ENCODE results near the gene CLIC5. TPM values are rescaled to one million over a fixed set of nuclear protein-coding genes. Genes with fewer than 3 reads are reported as not detected.

The CLIC5 gene
- total RNA-seq, 2 experiments from 2014 or later = 0.03 to 0.08 TPM

GRCh38 chr6:45952168-45952529 is 63.5 kb downstream of the CLIC5 start:
- CTCF ChIA-PET (ENCODE audit: unreplicated experiment) = no interaction called here

DNA sequence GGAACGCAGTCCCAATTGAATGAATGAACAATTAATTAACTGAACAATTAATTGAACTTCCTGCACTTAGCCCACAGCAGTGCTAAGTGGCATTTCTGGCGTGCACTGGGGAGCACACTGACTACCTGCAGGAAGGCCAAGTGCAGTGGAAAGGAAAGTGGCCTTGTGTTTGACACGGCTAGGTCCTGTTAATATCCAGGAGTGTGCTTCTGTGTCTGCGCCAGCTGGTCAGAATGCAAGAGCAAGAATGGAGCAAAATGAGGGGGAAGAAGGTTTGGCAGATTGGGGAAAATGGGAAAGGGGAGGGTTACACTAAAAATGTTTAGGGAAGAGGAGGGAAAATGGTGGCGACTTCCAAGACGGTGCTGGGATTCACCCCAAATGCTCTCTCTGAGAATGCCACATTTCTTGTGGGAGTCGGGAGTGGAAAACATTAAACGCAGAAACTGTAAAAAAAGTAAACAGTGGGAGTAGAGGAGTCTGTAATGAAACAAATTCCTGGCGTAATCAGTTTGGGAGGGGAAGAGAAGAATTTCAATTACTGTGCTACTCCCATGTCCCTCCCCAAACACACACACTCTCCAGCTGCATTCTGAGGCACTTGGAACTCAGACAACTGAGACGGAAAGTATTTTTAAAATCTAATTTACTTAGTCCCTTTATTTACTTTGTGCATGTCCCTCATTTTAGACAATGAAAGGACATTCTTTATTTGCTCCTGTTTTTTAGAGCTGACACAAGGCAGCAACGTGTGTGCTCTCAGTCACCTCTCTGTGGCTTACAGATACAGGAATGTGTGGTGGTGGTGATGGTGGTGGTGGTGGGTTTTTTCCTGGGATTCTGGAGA is 64.1 kb downstream of the CLIC5 start:
- Histone ChIP-seq H3K4me2 (ENCODE audit: low read length) (no peak overlapping the region), H4K20me1 (ENCODE audit: insufficient read depth, low read length) (no peaks in the 10 kb centered on the region), H3K4me1 (ENCODE audit: insufficient read depth, low read length, poor library complexity, severe bottlenecking) (no peaks in the 10 kb centered on the region), H3K4me3 (ENCODE audit: low read depth, low read length, poor library complexity, severe bottlenecking) (no peak overlapping the region), H3K36me3 (ENCODE audit: insufficient read depth, low read length) (no peaks in the 10 kb centered on the region), H2AFZ (ENCODE audit: low read length) (no peak overlapping the region), H3K9me3 (ENCODE audit: low read length) (no peaks in the 10 kb centered on the region), H3K79me2 (ENCODE audit: insufficient read depth, low read depth, low read length) (no peaks in the 10 kb centered on the region), H3K27ac (ENCODE audit: low read depth, low read length, poor library complexity, severe bottlenecking) (no peak overlapping the region), H3K9me2 (ENCODE audit: insufficient read depth, low read length) (no peaks in the 10 kb centered on the region)
- TF ChIP-seq EZH2phosphoT487 (IDR thresholded peaks at IDR 0.05; ENCODE audit: borderline replicate concordance, low read depth, low read length) = no peak
- no peak for TF ChIP-seq CTCF (conservative IDR thresholded peaks at IDR 0.05; ENCODE audit: low read length)
- ChIA-PET POLR2A (interaction anchor here (0.7 kb wide), 1 partner anchor 254 kb away, joined by 3 read pairs; no protein-coding TSS in a partner anchor), CTCF (ENCODE audit: unreplicated experiment) (no interaction called here)
- BruUV-seq (replicated peaks) = no TSS peak
- DNase-seq (ENCODE audit: low spot score) = no peak
- intact Hi-C loops (cut with micrococcal nuclease; ENCODE audit: unreplicated experiment) = no loop called here

More at GRCh38 chr6:45952168-45952529, 63.5 kb downstream of the CLIC5 start:
- no peaks in the 10 kb centered on the region for H3K79me2 ChIP-seq (ENCODE audit: insufficient read depth, low read depth, low read length)
- H3K9me2 ChIP-seq (ENCODE audit: insufficient read depth, low read length) = no peaks in the 10 kb centered on the region
- no peaks in the 10 kb centered on the region for H3K4me1 ChIP-seq (ENCODE audit: insufficient read depth, low read length, poor library complexity, severe bottlenecking)
- BruUV-seq (replicated peaks) = no TSS peak
- no peak overlapping the region for H2AFZ ChIP-seq (ENCODE audit: low read length)
- no peaks in the 10 kb centered on the region for H3K36me3 ChIP-seq (ENCODE audit: insufficient read depth, low read length)
- DNase-seq (ENCODE audit: low spot score) = no peak
- no peak for TF ChIP-seq CTCF (conservative IDR thresholded peaks at IDR 0.05; ENCODE audit: low read length)
- no peak for TF ChIP-seq EZH2phosphoT487 (IDR thresholded peaks at IDR 0.05; ENCODE audit: borderline replicate concordance, low read depth, low read length)
- H3K4me2 ChIP-seq (ENCODE audit: low read length) = no peak overlapping the region
- no peak overlapping the region for H3K4me3 ChIP-seq (ENCODE audit: low read depth, low read length, poor library complexity, severe bottlenecking)
- H3K9me3 ChIP-seq (ENCODE audit: low read length) = no peaks in the 10 kb centered on the region
- intact Hi-C loops (cut with micrococcal nuclease; ENCODE audit: unreplicated experiment) = no loop called here
- H3K27ac ChIP-seq (ENCODE audit: low read depth, low read length, poor library complexity, severe bottlenecking) = no peak overlapping the region
- POLR2A ChIA-PET = no interaction called here
- no peaks in the 10 kb centered on the region for H4K20me1 ChIP-seq (ENCODE audit: insufficient read depth, low read length)

DNA sequence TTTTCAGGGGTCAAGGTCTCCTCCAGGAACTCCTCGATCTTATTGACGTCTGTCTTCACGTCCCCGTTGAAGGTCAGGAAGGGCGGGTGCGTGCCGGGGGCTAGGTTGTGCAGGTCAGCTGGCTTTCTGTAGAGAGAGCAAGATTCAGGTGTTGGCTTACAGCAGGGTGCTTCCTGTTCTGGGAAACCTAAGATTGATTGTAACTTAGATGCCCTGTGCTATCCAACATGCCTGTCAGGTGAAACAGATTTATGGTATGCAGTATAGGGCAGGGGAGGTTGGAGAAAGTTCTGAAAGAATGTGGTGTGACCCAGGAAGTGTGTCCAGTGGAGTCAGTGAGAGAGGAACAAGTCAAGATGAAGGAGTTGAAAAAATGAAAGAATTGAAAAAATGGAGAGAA is 66.4 kb downstream of the CLIC5 start:
- no TSS peak for BruUV-seq (replicated peaks)
- Histone ChIP-seq H2AFZ (ENCODE audit: low read length) (no peak overlapping the region), H3K9me2 (ENCODE audit: insufficient read depth, low read length) (no peaks in the 10 kb centered on the region), H3K36me3 (ENCODE audit: insufficient read depth, low read length) (no peaks in the 10 kb centered on the region), H3K27ac (ENCODE audit: low read depth, low read length, poor library complexity, severe bottlenecking) (no peak overlapping the region), H3K79me2 (ENCODE audit: insufficient read depth, low read depth, low read length) (no peaks in the 10 kb centered on the region), H3K4me2 (ENCODE audit: low read length) (no peak overlapping the region), H4K20me1 (ENCODE audit: insufficient read depth, low read length) (no peaks in the 10 kb centered on the region), H3K9me3 (ENCODE audit: low read length) (no peaks in the 10 kb centered on the region), H3K4me1 (ENCODE audit: insufficient read depth, low read length, poor library complexity, severe bottlenecking) (no peaks in the 10 kb centered on the region), H3K4me3 (ENCODE audit: low read depth, low read length, poor library complexity, severe bottlenecking) (no peak overlapping the region)
- TF ChIP-seq CTCF (conservative IDR thresholded peaks at IDR 0.05; ENCODE audit: low read length) (no peak), EZH2phosphoT487 (IDR thresholded peaks at IDR 0.05; ENCODE audit: borderline replicate concordance, low read depth, low read length) (no peak)
- ChIA-PET POLR2A (interaction anchor here (0.7 kb wide), 1 partner anchor 9 kb away, joined by 3 read pairs; no protein-coding TSS in a partner anchor), CTCF (ENCODE audit: unreplicated experiment) (no interaction called here)
- intact Hi-C loops (cut with micrococcal nuclease; ENCODE audit: unreplicated experiment) = no loop called here
- no peak for DNase-seq (ENCODE audit: low spot score)
